GM12878 (cell line): Measurements from ENCODE around the gene IGF2R. TPM values are rescaled to one million over a fixed set of nuclear protein-coding genes. Genes with fewer than 3 reads are reported as not detected.

Source experiments
- ASH2L ChIP-seq: fragments of 300-600, 200-600 bp; sonication (generic); IDR thresholded peaks from 2 replicates; pipeline ENCODE4 v1.6.1; 2017; ENCODE audit warnings: low read depth, mild to moderate bottlenecking, borderline replicate concordance
- ATF2 ChIP-seq: IDR thresholded peaks from 2 replicates; pipeline ENCODE4 v1.6.1; 2012; ENCODE audit warnings: low read length, inconsistent platforms
- BRCA1 ChIP-seq: IDR thresholded peaks from 2 replicates; pipeline ENCODE4 v1.6.1; 2011; ENCODE audit warnings: low read depth, low read length, improper control_type of control experiment
- IRF5 ChIP-seq: fragments of 450-650 bp; IDR thresholded peaks from 2 replicates; pipeline ENCODE4 v1.6.1; 2017; ENCODE audit warnings: borderline replicate concordance
- NFYB ChIP-seq: IDR thresholded peaks from 2 replicates; pipeline ENCODE4 v1.6.1; 2011; ENCODE audit warnings: low read depth, mild to moderate bottlenecking, low read length, improper control_type of control experiment, moderate library complexity; ENCODE audit not compliant: insufficient read depth
- POLR2A ChIP-seq: IDR thresholded peaks from 2 replicates; pipeline ENCODE4 v1.6.1; 2011; ENCODE audit warnings: low read depth, mild to moderate bottlenecking, low read length
- RFX5 ChIP-seq: IDR thresholded peaks from 2 replicates; pipeline ENCODE4 v1.6.1; 2011; ENCODE audit warnings: low read depth, low read length, improper control_type of control experiment
- SMAD5 ChIP-seq: IDR thresholded peaks from 2 replicates; pipeline ENCODE4 v1.6.1; 2016; ENCODE audit warnings: antibody characterized with exemption, low read depth
- SMARCA5 ChIP-seq: fragments of 450-650 bp; IDR thresholded peaks from 2 replicates; pipeline ENCODE4 v1.6.1; 2017; ENCODE audit warnings: mild to moderate bottlenecking
- polyA plus RNA-seq, 11 experiments: library from polyadenylated mRNA; depleted of rRNA in 4 of 11; unstranded in 6 of 11; stranded (reverse) in 5 of 11; fragments of >200 nt; fragmentation: Nextera tagmentation in 4 of 11; fragmentation: Illumina TruSeq in 1 of 11; extraction: Ambion mirVana in 4 of 11; extraction: Trizol in 1 of 11; gene quantifications; 1 replicate in 1 of 11; 2 replicates in 10 of 11; pipeline versions ENCODE4 v1.2.1 to v1.2.3, GENCODE V29; 2011 to 2016; ENCODE audit warnings: inconsistent platforms in 2 of 11, missing spikeins in 2 of 11, low read depth in 1 of 11
- total RNA-seq, 4 experiments: library from RNA; depleted of rRNA in 3 of 4; stranded (reverse); fragments of >200 nt in 3 of 4; fragmentation: Illumina TruSeq in 1 of 4; extraction: Trizol in 1 of 4; gene quantifications; 2 replicates each; pipeline versions ENCODE4 v1.2.1 to v1.2.3, GENCODE V29; 2013 to 2021
- TF ChIP-seq, protein P1 (sequence below): fragments of 450-650 bp; IDR thresholded peaks from 2 replicates; pipeline ENCODE4 v1.6.1; 2017; ENCODE audit warnings: mild to moderate bottlenecking, low read depth, inconsistent platforms; ENCODE audit not compliant: poor library complexity, severe bottlenecking

IGF2R gene
- total and polyA plus RNA-seq, 10 of the 15 experiments (the other 5 are each of a cell fraction or from before 2014, with no cell fraction given) = 1.00 to 40.1 (median 16.8) TPM

DNA sequence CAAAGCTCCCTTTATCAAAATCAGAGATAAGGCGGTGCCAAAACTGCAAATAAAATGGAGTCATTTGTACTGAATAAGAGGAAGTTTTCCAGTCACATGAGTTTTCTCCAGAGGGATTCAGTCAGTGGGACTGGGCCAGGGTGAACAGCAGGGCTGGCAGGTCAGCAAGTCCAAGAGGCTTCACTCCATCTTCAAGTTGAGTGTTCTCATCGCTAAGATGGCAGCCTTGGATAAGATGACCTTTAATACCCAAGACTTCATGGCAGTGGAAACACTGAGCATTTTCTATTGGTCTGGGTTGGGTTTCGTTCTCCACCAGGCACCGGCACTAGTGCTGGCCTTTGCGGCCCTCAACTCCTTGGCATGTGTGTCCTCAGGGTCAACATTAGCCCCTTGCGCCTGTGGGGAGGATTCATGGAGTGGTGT, 29.3 kb upstream of the IGF2R start (continued):
- TF ChIP-seq, protein P1, sequence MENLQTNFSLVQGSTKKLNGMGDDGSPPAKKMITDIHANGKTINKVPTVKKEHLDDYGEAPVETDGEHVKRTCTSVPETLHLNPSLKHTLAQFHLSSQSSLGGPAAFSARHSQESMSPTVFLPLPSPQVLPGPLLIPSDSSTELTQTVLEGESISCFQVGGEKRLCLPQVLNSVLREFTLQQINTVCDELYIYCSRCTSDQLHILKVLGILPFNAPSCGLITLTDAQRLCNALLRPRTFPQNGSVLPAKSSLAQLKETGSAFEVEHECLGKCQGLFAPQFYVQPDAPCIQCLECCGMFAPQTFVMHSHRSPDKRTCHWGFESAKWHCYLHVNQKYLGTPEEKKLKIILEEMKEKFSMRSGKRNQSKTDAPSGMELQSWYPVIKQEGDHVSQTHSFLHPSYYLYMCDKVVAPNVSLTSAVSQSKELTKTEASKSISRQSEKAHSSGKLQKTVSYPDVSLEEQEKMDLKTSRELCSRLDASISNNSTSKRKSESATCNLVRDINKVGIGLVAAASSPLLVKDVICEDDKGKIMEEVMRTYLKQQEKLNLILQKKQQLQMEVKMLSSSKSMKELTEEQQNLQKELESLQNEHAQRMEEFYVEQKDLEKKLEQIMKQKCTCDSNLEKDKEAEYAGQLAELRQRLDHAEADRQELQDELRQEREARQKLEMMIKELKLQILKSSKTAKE = no peak
- TF ChIP-seq NFYB (no peak), RFX5 (no peak), ATF2 (no peak), SMARCA5 (no peak), IRF5 (no peak), ASH2L (no peak), SMAD5 (no peak), BRCA1 (no peak), POLR2A (no peak)
